Measurements from ENCODE around the gene GOLPH3. TPM values are rescaled to one million over a fixed set of nuclear protein-coding genes. Genes with fewer than 3 reads are reported as not detected.

The GOLPH3 gene
- total and polyA plus RNA-seq, 2 of the 4 experiments (the other 2 are of a cell fraction) = 38.2 to 41.3 TPM

GRCh38 chr5:32131604-32132003, 42.5 kb downstream of the GOLPH3 start:
- H3K18ac ChIP-seq (ENCODE audit: low read depth, low read length) = no peak overlapping the region
- H2BK5ac ChIP-seq (ENCODE audit: low read depth, low read length, poor library complexity, severe bottlenecking) = no peak overlapping the region
- no peak overlapping the region for H3K14ac ChIP-seq (replicated peaks; ENCODE audit: low read depth, low read length)
- H3K4me2 ChIP-seq (ENCODE audit: low read depth, low read length) = no peak overlapping the region
- H4K91ac ChIP-seq (ENCODE audit: insufficient read depth, low read depth, low read length) = no peak overlapping the region
- H3K79me1 ChIP-seq (ENCODE audit: low read depth in 1 of 2, low read length in 2 of 2) = peaks cover 39 to 64% of the 10 kb centered on the region in 2 experiments
- in situ Hi-C loops (cut with MboI; ENCODE audit: low sequenced_read_pairs) (no loop called here), dilution Hi-C loops (cut with HindIII; ENCODE audit: low sequenced_read_pairs, unreplicated experiment) (no loop called here), intact Hi-C loops (cut with micrococcal nuclease) (no loop called here)
- no peak for DNase-seq
- no peak overlapping the region for H3K27ac ChIP-seq (ENCODE audit: insufficient read depth, low read length)
- H2AFZ ChIP-seq (replicated peaks; ENCODE audit: low read length, poor library complexity) = no peak overlapping the region
- WGBS, 2 experiments (ENCODE audit: extremely low coverage in 2 of 2, insufficient read length in 1 of 2) = no CpG with 5 or more reads among the region's 1 CpG
- TF ChIP-seq FOS (IDR thresholded peaks at IDR 0.05; ENCODE audit: low read depth, low read length) = no peak
- no peak for TF ChIP-seq RCOR1 (IDR thresholded peaks at IDR 0.05; ENCODE audit: insufficient replicate concordance, low read length)
- no peak for TF ChIP-seq MXI1 (IDR thresholded peaks at IDR 0.05; ENCODE audit: borderline replicate concordance, low read depth, low read length)
- TF ChIP-seq NFE2L2 (IDR thresholded peaks at IDR 0.05; ENCODE audit: low read depth, low read length) = no peak
- no peak for TF ChIP-seq CEBPB (IDR thresholded peaks at IDR 0.05; ENCODE audit: low read depth, low read length)
- no peak for TF ChIP-seq CTCF (conservative IDR thresholded peaks at IDR 0.05; ENCODE audit: low read depth, low read length)
- H3K9me1 ChIP-seq (ENCODE audit: insufficient read depth, low read length) = peaks cover 6% of the 10 kb centered on the region; the same call in 1 of the 2 replicates
- no peak overlapping the region for H2AK5ac ChIP-seq (ENCODE audit: low read depth, low read length)
- H4K5ac ChIP-seq (ENCODE audit: low read depth, low read length) = no peak overlapping the region
- ChIA-PET CTCF (no interaction called here), POLR2A (ENCODE audit: unreplicated experiment) (no interaction called here)
- no peak overlapping the region for H3K56ac ChIP-seq (ENCODE audit: extremely low read depth, insufficient read depth, low read length)
- no peak overlapping the region for H3K4ac ChIP-seq (ENCODE audit: low read depth, low read length)
- no peaks in the 10 kb centered on the region for H3K9me3 ChIP-seq (ENCODE audit: control insufficient read depth, insufficient read depth, low read length)
- no peak overlapping the region for H2BK120ac ChIP-seq (ENCODE audit: low read depth, low read length)
- H3K4me3 ChIP-seq (ENCODE audit: insufficient read depth, low read depth, low read length) = no peak overlapping the region
- peaks cover 54% of the 10 kb centered on the region for H4K20me1 ChIP-seq (ENCODE audit: insufficient read depth, low read length)
- no peak overlapping the region for H2BK20ac ChIP-seq (ENCODE audit: low read depth, low read length)
- H2BK15ac ChIP-seq (ENCODE audit: low read depth, low read length) = no peak overlapping the region
- no peaks in the 10 kb centered on the region for H3K27me3 ChIP-seq (ENCODE audit: control insufficient read depth, insufficient read depth, low read length)
- BruUV-seq (replicated peaks) = no TSS peak
- peaks cover 9% of the 10 kb centered on the region for H3K4me1 ChIP-seq (ENCODE audit: control insufficient read depth, insufficient read depth, low read length)
- ATAC-seq (ENCODE audit: low read depth) = no peak
- no peak overlapping the region for H3K9ac ChIP-seq (ENCODE audit: low read depth, low read length)
- H3K23ac ChIP-seq (ENCODE audit: low read depth, low read length) = no peak overlapping the region
- peaks cover 20% of the 10 kb centered on the region for H3K36me3 ChIP-seq (ENCODE audit: control insufficient read depth, insufficient read depth, low read length)
- no peak overlapping the region for H4K8ac ChIP-seq (ENCODE audit: low read depth in 2 of 2, low read length in 2 of 2)
- H2AK9ac ChIP-seq (replicated peaks; ENCODE audit: low read depth, low read length, poor library complexity) = no peak overlapping the region

Data from IMR-90 (cell line).